Thyroid gland (tissue), 4 donors: ENCODE data around the gene VWC2.

Source experiments
- CTCF ChIP-seq, 6 experiments: fragments of 200-600 bp in 3 of 6; fragments of 450-650 bp in 3 of 6; sonication (generic) in 3 of 6; IDR thresholded peaks; one replicate each; pipeline ENCODE4 v1.5.1; 2016 to 2019; ENCODE audit warnings: antibody characterized with exemption in 6 of 6, mild to moderate bottlenecking in 2 of 6, inconsistent platforms in 1 of 6, moderate library complexity in 1 of 6
- POLR2A ChIP-seq, 2 donors: fragments of 450-650 bp; IDR thresholded peaks; one replicate each; pipeline ENCODE4 v1.6.1; 2017; ENCODE audit warnings: antibody characterized with exemption in 2 of 2, mild to moderate bottlenecking in 2 of 2, moderate library complexity in 1 of 2

- TF ChIP-seq POLR2A (IDR thresholded peaks at IDR 0.05) (no peak), CTCF (IDR thresholded peaks at IDR 0.05) (no peak)
These were observed 26.6 kb downstream of the VWC2 start for GRCh38 chr7:49800031-49800430.
